ENCODE results near the gene ATXN1. TPM values are rescaled to one million over a fixed set of nuclear protein-coding genes. Genes with fewer than 3 reads are reported as not detected.

ATXN1 gene
- total and polyA plus RNA-seq, 2 of the 8 experiments (the other 6 are each of a cell fraction or from before 2014, with no cell fraction given): 1.6 to 4.0 TPM

DNA sequence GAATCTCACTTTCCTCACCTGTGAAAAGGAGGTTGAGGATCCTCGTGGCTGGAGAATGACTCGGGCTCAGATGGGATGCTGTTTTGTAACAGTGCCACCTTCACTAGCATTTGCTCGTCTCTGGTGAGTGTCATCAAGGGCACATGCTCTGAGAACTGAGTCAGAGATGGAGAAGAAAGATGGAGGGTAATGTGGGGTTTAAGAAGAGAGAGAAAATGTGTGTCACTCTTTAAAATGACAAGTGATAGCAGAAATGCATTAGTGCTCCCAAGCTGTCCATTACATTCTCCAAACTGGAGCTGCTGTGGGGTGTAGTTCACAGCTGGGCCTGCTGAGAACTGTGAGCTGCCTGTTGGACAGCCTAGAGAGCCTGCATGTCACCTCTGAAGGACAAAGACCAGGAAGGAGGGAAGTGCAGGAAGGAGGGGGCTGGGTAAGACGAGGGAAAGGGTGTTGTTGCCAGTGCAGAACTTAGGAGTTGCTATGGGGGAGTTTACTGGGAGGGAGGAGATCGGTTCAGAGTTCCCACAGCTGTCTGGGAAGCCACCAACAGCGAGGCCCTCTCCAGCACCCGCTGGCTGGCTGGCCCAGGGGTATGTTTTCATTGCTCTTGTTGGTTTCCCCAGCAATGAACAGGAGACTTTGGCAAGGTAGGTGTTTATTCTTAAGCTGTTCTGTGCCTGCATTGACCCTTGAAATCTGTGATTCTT lies 503.1 kb downstream of the ATXN1 start:
- no peak overlapping the region for H4K8ac ChIP-seq (ENCODE audit: extremely low read depth, insufficient read depth, low read length)
- TF ChIP-seq SRF (IDR thresholded peaks at IDR 0.05; ENCODE audit: low read depth, low read length) (no peak), KDM4A (IDR thresholded peaks at IDR 0.05; ENCODE audit: low read depth, low read length, severe bottlenecking) (no peak)
- TF ChIP-seq, protein P1, sequence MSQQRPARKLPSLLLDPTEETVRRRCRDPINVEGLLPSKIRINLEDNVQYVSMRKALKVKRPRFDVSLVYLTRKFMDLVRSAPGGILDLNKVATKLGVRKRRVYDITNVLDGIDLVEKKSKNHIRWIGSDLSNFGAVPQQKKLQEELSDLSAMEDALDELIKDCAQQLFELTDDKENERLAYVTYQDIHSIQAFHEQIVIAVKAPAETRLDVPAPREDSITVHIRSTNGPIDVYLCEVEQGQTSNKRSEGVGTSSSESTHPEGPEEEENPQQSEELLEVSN (IDR thresholded peaks at IDR 0.05): peak; percentile 23; the same call in 1 of the 2 replicates
- TF ChIP-seq, protein P2, sequence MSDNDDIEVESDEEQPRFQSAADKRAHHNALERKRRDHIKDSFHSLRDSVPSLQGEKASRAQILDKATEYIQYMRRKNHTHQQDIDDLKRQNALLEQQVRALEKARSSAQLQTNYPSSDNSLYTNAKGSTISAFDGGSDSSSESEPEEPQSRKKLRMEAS (IDR thresholded peaks at IDR 0.05): 0 out of 2 replicates have a peak, but pooled peaks have one; percentile 20
- DNase-seq (ENCODE audit: low read depth in 1 of 2, low spot score in 2 of 2) (no peak), FAIRE-seq (no peak)
- no peak overlapping the region for H3K23ac ChIP-seq (ENCODE audit: insufficient read length)
- peak overlapping the region; percentile 61; the same call in 1 of the 2 replicates for H2BK15ac ChIP-seq (ENCODE audit: low read length)
- H2BK120ac ChIP-seq (replicated peaks; ENCODE audit: low read depth, low read length): peak overlapping the region; percentile 48
- CTCF ChIA-PET (ENCODE audit: partially characterized antibody): interaction anchor here (0.6 to 2.0 kb wide), 4 partner anchors 10 to 168 kb away, joined by 3 to 5 read pairs (median 3); no protein-coding TSS in a partner anchor
- peak overlapping the region; percentile 79; the same call in 1 of the 2 replicates for H2BK5ac ChIP-seq (ENCODE audit: low read depth, low read length)
- no peak overlapping the region for H3K4me3 ChIP-seq (ENCODE audit: extremely low read depth in 1 of 4, insufficient read depth in 2 of 4, low read depth in 3 of 4, low read length in 4 of 4)
- H3K4me2 ChIP-seq (ENCODE audit: insufficient read depth in 1 of 2, low read depth in 2 of 2, low read length in 2 of 2): no peak overlapping the region; a peak in 1 of 4 replicates
- no peaks in the 10 kb centered on the region for H3K9me3 ChIP-seq (ENCODE audit: insufficient read depth in 2 of 2, low read depth in 1 of 2, low read length in 1 of 2)
- H3K4ac ChIP-seq (replicated peaks; ENCODE audit: insufficient read length, low read depth, low read length): no peak overlapping the region
- no peaks in the 10 kb centered on the region for H3K79me2 ChIP-seq (ENCODE audit: control insufficient read depth in 1 of 2, insufficient read depth in 2 of 2, low read length in 2 of 2)
- H3K79me1 ChIP-seq (ENCODE audit: low read depth, low read length): no peaks in the 10 kb centered on the region
- H2BK20ac ChIP-seq (ENCODE audit: low read length): peak overlapping the region; percentile 41; the same call in 1 of the 2 replicates
- H4K91ac ChIP-seq (replicated peaks; ENCODE audit: insufficient read length, low read length): peak overlapping the region; percentile 86
- H3K27me3 ChIP-seq (replicated peaks in 1 of 4; ENCODE audit: control insufficient read depth in 3 of 4, extremely low read depth in 1 of 4, insufficient read depth in 3 of 4, low read length in 3 of 4): no peaks in the 10 kb centered on the region
- H3K36me3 ChIP-seq (ENCODE audit: control insufficient read depth in 2 of 4, insufficient read depth in 4 of 4, low read length in 3 of 4): no peaks in the 10 kb centered on the region
- peak overlapping the region; percentile 40; the same call in 1 of the 2 replicates for H2BK12ac ChIP-seq (ENCODE audit: low read depth, low read length)
- no peak overlapping the region for H3K14ac ChIP-seq (ENCODE audit: insufficient read length)
- H2AK5ac ChIP-seq (ENCODE audit: low read depth, low read length): peak overlapping the region; percentile 67; the same call in 1 of the 2 replicates
- no peaks in the 10 kb centered on the region for H4K20me1 ChIP-seq (replicated peaks in 1 of 2; ENCODE audit: control insufficient read depth in 1 of 2, insufficient read depth in 2 of 2, low read length in 2 of 2)
- peak overlapping the region; percentile 66; the same call in 1 of the 2 replicates for H3K18ac ChIP-seq (ENCODE audit: extremely low read depth, low read length)
- no peak overlapping the region for H3K27ac ChIP-seq (ENCODE audit: low read depth, low read length)
- no peak overlapping the region for H4K5ac ChIP-seq (ENCODE audit: insufficient read length, low read depth, low read length)
- WGBS, 2 experiments (ENCODE audit: extremely low coverage in 1 of 2, insufficient coverage in 1 of 2, insufficient read length in 1 of 2, insufficient replicate concordance in 2 of 2, low coverage in 1 of 2, low lambda C conversion rate in 2 of 2, missing lambda C conversion rate in 1 of 2): 78% methylated on average over 7 of the region's 7 CpGs; no CpG with 5 or more reads in 1 of the 2 experiments
- peak overlapping the region; percentile 79 for H2AFZ ChIP-seq (ENCODE audit: low read length)
- H3K23me2 ChIP-seq (ENCODE audit: low read depth, low read length): no peaks in the 10 kb centered on the region
- POLR2A ChIA-PET (ENCODE audit: partially characterized antibody): no interaction called here
- no peak overlapping the region for H3K56ac ChIP-seq (replicated peaks; ENCODE audit: insufficient read length, low read depth, low read length)
- H3K4me1 ChIP-seq (replicated peaks in 1 of 4; ENCODE audit: control insufficient read depth in 3 of 4, insufficient read depth in 4 of 4, low read length in 3 of 4): peaks cover 0 to 5% (median 3%) of the 10 kb centered on the region in 4 experiments; a peak in 4 of 7 replicates
- no peak overlapping the region; a peak in 1 of 7 replicates for H3K9ac ChIP-seq (replicated peaks in 1 of 4; ENCODE audit: extremely low read depth in 1 of 4, low read depth in 3 of 4, low read length in 3 of 4)
